Endothelial cell of umbilical vein (primary cell): ENCODE data around the gene TAF10.

Experiments used
- FOS ChIP-seq: IDR thresholded peaks from 2 replicates; pipeline ENCODE4 v1.6.1; 2011; ENCODE audit warnings: mild to moderate bottlenecking, low read length, moderate library complexity, borderline replicate concordance; ENCODE audit not compliant: insufficient read depth
- JUN ChIP-seq: IDR thresholded peaks from 2 replicates; pipeline ENCODE4 v1.6.1; 2011; ENCODE audit warnings: borderline replicate concordance, low read depth; ENCODE audit not compliant: insufficient read length, insufficient read depth
- POLR2AphosphoS5 ChIP-seq: IDR thresholded peaks from 2 replicates; pipeline ENCODE4 v1.6.1; 2012; ENCODE audit warnings: low read depth, mild to moderate bottlenecking, control low read depth, low read length, moderate library complexity; ENCODE audit not compliant: insufficient read depth
- TF ChIP-seq, protein P1 (sequence below), 2 donors: IDR thresholded peaks; 1 replicate in 1 of 2; 2 replicates in 1 of 2; pipeline ENCODE4 v1.5.1; 2011; ENCODE audit warnings: low read length in 2 of 2, mild to moderate bottlenecking in 2 of 2, moderate library complexity in 2 of 2, control low read depth in 1 of 2, inconsistent platforms in 1 of 2, low read depth in 1 of 2; ENCODE audit not compliant: insufficient read depth in 1 of 2; ENCODE audit errors: extremely low read depth in 1 of 2

DNA sequence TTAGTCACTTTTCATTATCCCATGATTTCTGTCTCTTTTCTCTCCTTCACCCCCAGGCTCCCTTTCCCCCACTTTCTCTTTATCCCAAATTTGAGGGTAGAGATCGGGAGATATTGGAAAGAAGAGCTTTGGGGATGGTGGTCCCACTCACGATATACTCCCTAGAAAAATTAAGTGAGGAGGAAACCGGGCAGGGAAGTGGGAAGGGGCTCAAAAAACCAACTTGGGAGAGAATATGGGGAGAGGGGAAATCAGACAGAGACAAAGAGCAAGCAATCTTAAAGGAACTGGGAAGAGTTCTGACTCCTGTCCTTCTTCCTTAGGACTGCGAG, 44.5 kb upstream of the TAF10 start:
- TF ChIP-seq, protein P1, sequence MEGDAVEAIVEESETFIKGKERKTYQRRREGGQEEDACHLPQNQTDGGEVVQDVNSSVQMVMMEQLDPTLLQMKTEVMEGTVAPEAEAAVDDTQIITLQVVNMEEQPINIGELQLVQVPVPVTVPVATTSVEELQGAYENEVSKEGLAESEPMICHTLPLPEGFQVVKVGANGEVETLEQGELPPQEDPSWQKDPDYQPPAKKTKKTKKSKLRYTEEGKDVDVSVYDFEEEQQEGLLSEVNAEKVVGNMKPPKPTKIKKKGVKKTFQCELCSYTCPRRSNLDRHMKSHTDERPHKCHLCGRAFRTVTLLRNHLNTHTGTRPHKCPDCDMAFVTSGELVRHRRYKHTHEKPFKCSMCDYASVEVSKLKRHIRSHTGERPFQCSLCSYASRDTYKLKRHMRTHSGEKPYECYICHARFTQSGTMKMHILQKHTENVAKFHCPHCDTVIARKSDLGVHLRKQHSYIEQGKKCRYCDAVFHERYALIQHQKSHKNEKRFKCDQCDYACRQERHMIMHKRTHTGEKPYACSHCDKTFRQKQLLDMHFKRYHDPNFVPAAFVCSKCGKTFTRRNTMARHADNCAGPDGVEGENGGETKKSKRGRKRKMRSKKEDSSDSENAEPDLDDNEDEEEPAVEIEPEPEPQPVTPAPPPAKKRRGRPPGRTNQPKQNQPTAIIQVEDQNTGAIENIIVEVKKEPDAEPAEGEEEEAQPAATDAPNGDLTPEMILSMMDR (IDR thresholded peaks at IDR 0.05; ENCODE audit: extremely low read depth in 1 of 2, insufficient read depth in 1 of 2, low read depth in 1 of 2, low read length in 2 of 2), result no peak
- no peak for TF ChIP-seq FOS
- TF ChIP-seq JUN, result no peak
- TF ChIP-seq POLR2AphosphoS5, result no peak
